ENCODE data around the gene TMEM179.

TMEM179 gene

GRCh38 chr14:104549536-104550339 is 54.8 kb downstream of the TMEM179 start:
- no peak for TF ChIP-seq ESRRG (CRISPR knock-in tag; IDR thresholded peaks at IDR 0.05)
- TF ChIP-seq, protein P1, sequence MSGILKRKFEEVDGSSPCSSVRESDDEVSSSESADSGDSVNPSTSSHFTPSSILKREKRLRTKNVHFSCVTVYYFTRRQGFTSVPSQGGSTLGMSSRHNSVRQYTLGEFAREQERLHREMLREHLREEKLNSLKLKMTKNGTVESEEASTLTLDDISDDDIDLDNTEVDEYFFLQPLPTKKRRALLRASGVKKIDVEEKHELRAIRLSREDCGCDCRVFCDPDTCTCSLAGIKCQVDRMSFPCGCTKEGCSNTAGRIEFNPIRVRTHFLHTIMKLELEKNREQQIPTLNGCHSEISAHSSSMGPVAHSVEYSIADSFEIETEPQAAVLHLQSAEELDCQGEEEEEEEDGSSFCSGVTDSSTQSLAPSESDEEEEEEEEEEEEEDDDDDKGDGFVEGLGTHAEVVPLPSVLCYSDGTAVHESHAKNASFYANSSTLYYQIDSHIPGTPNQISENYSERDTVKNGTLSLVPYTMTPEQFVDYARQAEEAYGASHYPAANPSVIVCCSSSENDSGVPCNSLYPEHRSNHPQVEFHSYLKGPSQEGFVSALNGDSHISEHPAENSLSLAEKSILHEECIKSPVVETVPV (CRISPR knock-in tag; IDR thresholded peaks at IDR 0.05): no peak
- TF ChIP-seq ISL1 (CRISPR knock-in tag; IDR thresholded peaks at IDR 0.05): no peak
- no peak for TF ChIP-seq PPARA (CRISPR knock-in tag; IDR thresholded peaks at IDR 0.05; ENCODE audit: borderline replicate concordance)
- TF ChIP-seq OSR1 (CRISPR knock-in tag; IDR thresholded peaks at IDR 0.05): no peak
- TF ChIP-seq ZFP3 (CRISPR knock-in tag; IDR thresholded peaks at IDR 0.05): no peak
- no peak for TF ChIP-seq CSDC2 (CRISPR knock-in tag; IDR thresholded peaks at IDR 0.05)
- TF ChIP-seq RARB (CRISPR knock-in tag; IDR thresholded peaks at IDR 0.05): no peak
- no peak for TF ChIP-seq ZNF565 (CRISPR knock-in tag; conservative IDR thresholded peaks at IDR 0.05; ENCODE audit: low read depth)
- TF ChIP-seq ZFP30 (CRISPR knock-in tag; IDR thresholded peaks at IDR 0.05): no peak
- no peak for ATAC-seq

DNA sequence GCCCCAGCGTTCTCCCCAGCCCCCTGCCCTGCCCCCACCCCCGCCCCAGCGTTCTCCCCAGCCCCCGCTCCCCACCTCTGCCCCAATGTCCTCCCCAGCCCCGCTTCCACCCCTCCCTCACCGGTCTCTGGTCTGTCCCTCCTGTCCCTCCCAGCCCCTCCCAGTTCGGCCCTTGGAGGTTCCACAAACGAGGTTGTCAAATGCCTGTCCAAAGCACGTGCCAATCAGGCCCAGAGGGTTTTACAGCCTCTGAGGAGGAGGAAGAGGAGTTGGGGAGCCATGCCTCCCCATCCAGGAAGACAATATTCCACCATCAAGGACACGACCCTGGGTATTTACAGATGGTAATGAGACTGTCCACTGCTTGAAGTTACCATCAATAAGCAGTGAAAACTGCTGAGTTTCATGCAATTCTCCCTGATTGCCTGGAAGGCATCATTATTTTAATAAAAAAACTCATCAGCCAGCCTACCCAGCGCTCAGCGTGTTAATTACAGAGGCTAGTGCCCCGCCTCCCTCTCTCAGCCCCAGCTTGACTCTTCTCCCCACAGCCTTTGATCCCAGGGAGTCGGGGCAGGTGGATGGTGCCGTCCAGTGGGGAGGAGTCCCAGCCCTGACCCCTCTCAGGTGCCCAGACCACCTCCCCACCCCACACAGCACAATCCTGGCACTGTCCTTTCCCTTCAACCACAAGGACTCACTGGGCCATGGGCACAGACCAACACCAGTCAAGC is 55.6 kb downstream of the TMEM179 start:
- TF ChIP-seq ZNF70 (CRISPR knock-in tag; IDR thresholded peaks at IDR 0.05): no peak
- ATAC-seq: no peak

GRCh38 chr14:104547998-104548700 is 56.4 kb downstream of the TMEM179 start:
- TF ChIP-seq ZNF70 (CRISPR knock-in tag; IDR thresholded peaks at IDR 0.05) (no peak), BACH2 (CRISPR knock-in tag; IDR thresholded peaks at IDR 0.05; ENCODE audit: borderline replicate concordance) (no peak), CSDC2 (CRISPR knock-in tag; IDR thresholded peaks at IDR 0.05) (no peak), TCF4 (CRISPR knock-in tag; IDR thresholded peaks at IDR 0.05; ENCODE audit: borderline replicate concordance) (no peak), RARB (CRISPR knock-in tag; IDR thresholded peaks at IDR 0.05) (no peak), GLIS3 (CRISPR knock-in tag; IDR thresholded peaks at IDR 0.05) (no peak), ZNF8 (CRISPR knock-in tag; IDR thresholded peaks at IDR 0.05) (no peak), ZC3H10 (CRISPR knock-in tag; IDR thresholded peaks at IDR 0.05) (no peak), ZFP3 (CRISPR knock-in tag; IDR thresholded peaks at IDR 0.05) (no peak)
- TF ChIP-seq, protein P2, sequence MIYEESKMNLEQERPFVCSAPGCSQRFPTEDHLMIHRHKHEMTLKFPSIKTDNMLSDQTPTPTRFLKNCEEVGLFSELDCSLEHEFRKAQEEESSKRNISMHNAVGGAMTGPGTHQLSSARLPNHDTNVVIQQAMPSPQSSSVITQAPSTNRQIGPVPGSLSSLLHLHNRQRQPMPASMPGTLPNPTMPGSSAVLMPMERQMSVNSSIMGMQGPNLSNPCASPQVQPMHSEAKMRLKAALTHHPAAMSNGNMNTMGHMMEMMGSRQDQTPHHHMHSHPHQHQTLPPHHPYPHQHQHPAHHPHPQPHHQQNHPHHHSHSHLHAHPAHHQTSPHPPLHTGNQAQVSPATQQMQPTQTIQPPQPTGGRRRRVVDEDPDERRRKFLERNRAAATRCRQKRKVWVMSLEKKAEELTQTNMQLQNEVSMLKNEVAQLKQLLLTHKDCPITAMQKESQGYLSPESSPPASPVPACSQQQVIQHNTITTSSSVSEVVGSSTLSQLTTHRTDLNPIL (CRISPR knock-in tag; IDR thresholded peaks at IDR 0.05; ENCODE audit: low read depth): no peak
- no peak for ATAC-seq

- ATAC-seq: no peak
- TF ChIP-seq TCF4 (CRISPR knock-in tag; IDR thresholded peaks at IDR 0.05; ENCODE audit: borderline replicate concordance) (no peak), PATZ1 (CRISPR knock-in tag; IDR thresholded peaks at IDR 0.05; ENCODE audit: borderline replicate concordance) (no peak), ISL1 (CRISPR knock-in tag; IDR thresholded peaks at IDR 0.05) (no peak), ZNF565 (CRISPR knock-in tag; conservative IDR thresholded peaks at IDR 0.05; ENCODE audit: low read depth) (no peak), ZFP3 (CRISPR knock-in tag; IDR thresholded peaks at IDR 0.05) (no peak), ZFP30 (CRISPR knock-in tag; IDR thresholded peaks at IDR 0.05) (no peak), ARNTL (CRISPR knock-in tag; IDR thresholded peaks at IDR 0.05; ENCODE audit: borderline replicate concordance, low read depth) (no peak), ZNF70 (CRISPR knock-in tag; IDR thresholded peaks at IDR 0.05) (no peak), ZNF8 (CRISPR knock-in tag; IDR thresholded peaks at IDR 0.05) (no peak), BACH2 (CRISPR knock-in tag; IDR thresholded peaks at IDR 0.05; ENCODE audit: borderline replicate concordance) (no peak), OSR1 (CRISPR knock-in tag; IDR thresholded peaks at IDR 0.05) (no peak)
- TF ChIP-seq, protein P1 (CRISPR knock-in tag; IDR thresholded peaks at IDR 0.05): no peak
- TF ChIP-seq, protein P2 (CRISPR knock-in tag; IDR thresholded peaks at IDR 0.05; ENCODE audit: low read depth): no peak
Measured at GRCh38 chr14:104547310-104547997, 57.1 kb downstream of the TMEM179 start.

Measured in SK-N-SH treated with all-trans-retinoic acid at 6 μM for 48 hours (cell line).